HEK293 (cell line): ENCODE data around the gene RSRP1.

ENCODE experiments used
- CTCF ChIA-PET: fragments of 350-600 bp; formaldehyde crosslinking; extraction: SDS; loops from one replicate; lab custom pipeline; 2021; ENCODE audit warnings: antibody characterized with exemption; lab: Yijun Ruan, JAX
- POLR2A ChIA-PET: fragments of 300-600 bp; formaldehyde crosslinking; extraction: SDS; loops from one replicate; lab custom pipeline; 2020; ENCODE audit warnings: antibody characterized with exemption, inconsistent platforms; lab: Yijun Ruan, JAX
- H3K27ac ChIP-seq: fragments of 200-500 bp; sonication (Bioruptor generic); 2 replicates; pipeline ENCODE4 v1.5.1; 2014; ENCODE audit warnings: low read depth, low read length, control low read depth, inconsistent platforms; ENCODE audit errors: extremely low read depth
- H3K36me3 ChIP-seq, 2 experiments: fragments of 200-500 bp in 1 of 2; sonication (Bioruptor generic) in 1 of 2; 1 replicate in 1 of 2; 2 replicates in 1 of 2; pipeline ENCODE4 v1.5.1; 2014 to 2017; ENCODE audit warnings: inconsistent platforms in 2 of 2, low read length in 2 of 2; ENCODE audit not compliant: control insufficient read depth in 2 of 2, insufficient read depth in 1 of 2
- H3K4me1 ChIP-seq: fragments of 200-500 bp; sonication (Bioruptor generic); 2 replicates; pipeline ENCODE4 v1.5.1; 2014; ENCODE audit warnings: mild to moderate bottlenecking, low read length, inconsistent platforms; ENCODE audit not compliant: control insufficient read depth, insufficient read depth
- H3K4me3 ChIP-seq: 2 replicates; pipeline ENCODE4 v1.5.1; 2011; ENCODE audit warnings: low read depth, mild to moderate bottlenecking, control low read depth, low read length, moderate library complexity
- H3K9me3 ChIP-seq: fragments of 200-500 bp; sonication (Bioruptor generic); 2 replicates; pipeline ENCODE4 v1.5.1; 2014; ENCODE audit warnings: low read depth, low read length, inconsistent platforms; ENCODE audit not compliant: control insufficient read depth, insufficient read depth
- GLIS1 ChIP-seq: fragments of 450-650 bp; formaldehyde crosslinking; IDR thresholded peaks from 2 replicates; pipeline ENCODE4 v1.5.1; 2016; ENCODE audit warnings: missing biosample characterization, missing genetic modification characterization
- HOXD13 ChIP-seq: sonication (generic); formaldehyde crosslinking; IDR thresholded peaks from 2 replicates; pipeline ENCODE4 v1.8.0; 2022; ENCODE audit warnings: missing genetic modification reagents, borderline replicate concordance
- REST ChIP-seq: fragments of 450-650 bp; formaldehyde crosslinking; IDR thresholded peaks from 2 replicates; pipeline ENCODE4 v1.5.1; 2016; ENCODE audit warnings: missing biosample characterization, missing genetic modification characterization
- SCRT1 ChIP-seq: fragments of 450-650 bp; formaldehyde crosslinking; IDR thresholded peaks from 2 replicates; pipeline ENCODE4 v1.5.1; 2016; ENCODE audit warnings: missing biosample characterization, missing genetic modification characterization, borderline replicate concordance
- SP2 ChIP-seq: fragments of 450-650 bp; formaldehyde crosslinking; IDR thresholded peaks from 2 replicates; pipeline ENCODE4 v1.5.1; 2016; ENCODE audit warnings: missing biosample characterization, missing genetic modification characterization
- WT1 ChIP-seq: fragments of 450-650 bp; formaldehyde crosslinking; IDR thresholded peaks from 2 replicates; pipeline ENCODE4 v1.5.1; 2016; ENCODE audit warnings: missing biosample characterization, missing genetic modification characterization
- ZIC2 ChIP-seq: fragments of 450-650 bp; formaldehyde crosslinking; IDR thresholded peaks from 2 replicates; pipeline ENCODE4 v1.5.1; 2016; ENCODE audit warnings: missing biosample characterization, missing genetic modification characterization
- ZNF292 ChIP-seq: fragments of 450-650 bp; formaldehyde crosslinking; IDR thresholded peaks from 2 replicates; pipeline ENCODE4 v1.5.1; 2016; ENCODE audit warnings: low read depth, missing biosample characterization, missing genetic modification characterization, borderline replicate concordance
- ZNF366 ChIP-seq: fragments of 450-650 bp; formaldehyde crosslinking; conservative IDR thresholded peaks from 2 replicates; pipeline ENCODE4 v1.5.1; 2016; ENCODE audit warnings: missing biosample characterization, missing genetic modification characterization
- ZNF423 ChIP-seq: fragments of 450-650 bp; formaldehyde crosslinking; IDR thresholded peaks from 2 replicates; pipeline ENCODE4 v1.5.1; 2016; ENCODE audit warnings: missing biosample characterization, missing genetic modification characterization
- ZNF426 ChIP-seq: fragments of 450-650 bp; formaldehyde crosslinking; IDR thresholded peaks from 2 replicates; pipeline ENCODE4 v1.5.1; 2017; ENCODE audit warnings: missing biosample characterization, missing genetic modification characterization, mild to moderate bottlenecking, inconsistent platforms, moderate library complexity
- ZNF433 ChIP-seq: fragments of 450-650 bp; formaldehyde crosslinking; IDR thresholded peaks from 2 replicates; pipeline ENCODE4 v1.5.1; 2016; ENCODE audit warnings: missing biosample characterization, missing genetic modification characterization, low read depth
- ZNF510 ChIP-seq: fragments of 450-650 bp; formaldehyde crosslinking; IDR thresholded peaks from 2 replicates; pipeline ENCODE4 v1.5.1; 2018; ENCODE audit warnings: mild to moderate bottlenecking, missing genetic modification characterization, missing biosample characterization; ENCODE audit not compliant: insufficient replicate concordance
- ZNF518A ChIP-seq: fragments of 450-650 bp; formaldehyde crosslinking; conservative IDR thresholded peaks from 2 replicates; pipeline ENCODE4 v1.5.1; 2016; ENCODE audit warnings: low read depth, missing biosample characterization, missing genetic modification characterization
- ZNF600 ChIP-seq: fragments of 450-650 bp; formaldehyde crosslinking; IDR thresholded peaks from 2 replicates; pipeline ENCODE4 v1.5.1; 2016; ENCODE audit warnings: missing biosample characterization, missing genetic modification characterization
- ZNF707 ChIP-seq: fragments of 450-650 bp; formaldehyde crosslinking; IDR thresholded peaks from 2 replicates; pipeline ENCODE4 v1.5.1; 2016; ENCODE audit warnings: missing biosample characterization, missing genetic modification characterization
- ZNF843 ChIP-seq: fragments of 450-650 bp; formaldehyde crosslinking; IDR thresholded peaks from 2 replicates; pipeline ENCODE4 v1.5.1; 2016; ENCODE audit warnings: missing biosample characterization, missing genetic modification characterization
- ZXDB ChIP-seq: fragments of 450-650 bp; formaldehyde crosslinking; IDR thresholded peaks from 2 replicates; pipeline ENCODE4 v1.5.1; 2016; ENCODE audit warnings: missing biosample characterization, missing genetic modification characterization

The RSRP1 gene

DNA sequence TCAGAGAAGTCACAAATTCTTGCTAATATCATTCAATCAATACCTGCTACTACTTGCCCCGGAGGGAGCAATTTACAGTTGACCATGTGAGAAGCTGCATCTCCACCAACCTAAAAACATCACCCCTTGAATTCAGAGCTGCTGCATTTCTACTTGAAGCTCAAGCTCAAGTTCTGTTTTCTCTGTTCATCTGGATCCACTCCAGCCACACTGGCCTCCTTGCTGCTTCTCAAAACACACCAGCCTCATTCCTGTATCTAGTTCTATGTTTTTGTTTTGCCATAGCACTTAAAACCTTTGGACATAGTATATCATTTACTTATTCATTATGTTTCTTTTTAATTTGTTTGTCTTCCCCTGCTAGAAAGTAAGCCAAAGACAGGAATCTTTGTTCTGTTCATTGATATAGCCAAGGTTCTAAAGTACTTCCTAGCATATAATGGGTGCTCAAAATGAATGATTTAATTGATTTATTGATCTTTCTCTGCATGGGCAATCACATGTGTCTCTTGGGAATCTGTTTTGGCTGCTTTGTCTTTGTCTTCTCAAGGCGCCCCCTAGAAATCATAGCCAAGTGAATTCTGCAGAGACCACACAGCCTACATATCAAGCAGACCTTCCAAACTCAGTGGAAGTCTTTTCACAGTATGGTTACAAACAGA, 38.6 kb downstream of the RSRP1 start:
- H3K4me1 ChIP-seq = no peaks in the 10 kb centered on the region
- no peak for TF ChIP-seq ZNF433 (tag by site-specific recombination)
- TF ChIP-seq, all 188 proteins: peak for 0
- ChIA-PET CTCF (interaction anchor here (1.5 kb wide), 1 partner anchor 276 kb away, joined by 3 read pairs; no protein-coding TSS in a partner anchor), POLR2A (no interaction called here)
- Histone ChIP-seq H3K36me3 (no peaks in the 10 kb centered on the region), H3K9me3 (no peaks in the 10 kb centered on the region), H3K27ac (no peak overlapping the region), H3K4me3 (no peak overlapping the region)

DNA sequence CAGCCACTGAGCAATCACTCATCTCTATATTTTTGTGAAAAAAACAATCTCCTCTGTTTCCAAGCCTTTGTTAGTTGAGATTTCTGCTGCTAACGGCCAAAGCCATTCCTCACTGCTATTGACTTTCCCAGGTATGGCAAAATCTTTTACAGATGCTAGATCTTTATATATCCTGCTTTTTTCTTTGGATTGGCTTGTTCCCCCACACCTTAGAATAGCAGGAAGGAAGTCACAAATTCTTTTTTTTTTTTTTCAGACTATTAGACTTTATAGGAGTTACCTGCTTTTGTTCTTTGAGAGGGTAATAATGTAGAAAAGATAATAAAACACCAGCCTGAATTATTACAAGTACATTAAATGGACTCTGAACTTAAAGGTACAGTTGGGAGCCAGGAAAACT, 39.2 kb downstream of the RSRP1 start:
- no peaks in the 10 kb centered on the region for H3K9me3 ChIP-seq
- H3K36me3 ChIP-seq = no peaks in the 10 kb centered on the region
- no peak overlapping the region for H3K4me3 ChIP-seq
- no peaks in the 10 kb centered on the region for H3K4me1 ChIP-seq
- POLR2A ChIA-PET = no interaction called here
- TF ChIP-seq ZNF843 (tag by site-specific recombination) (no peak), ZNF600 (tag by site-specific recombination) (no peak), ZNF366 (no peak), GLIS1 (tag by site-specific recombination) (no peak), ZNF707 (tag by site-specific recombination) (no peak), ZNF423 (no peak), ZNF426 (no peak), ZNF518A (tag by site-specific recombination) (no peak), WT1 (no peak), REST (tag by site-specific recombination) (no peak), ZNF292 (tag by site-specific recombination) (no peak)
- TF ChIP-seq, all 188 proteins: peak for 0
- no peak overlapping the region for H3K27ac ChIP-seq
- CTCF ChIA-PET = interaction anchor here (1.5 kb wide), 1 partner anchor 275 kb away, joined by 3 read pairs; no protein-coding TSS in a partner anchor

GRCh38 chr1:25206201-25206600, 41.1 kb downstream of the RSRP1 start:
- Histone ChIP-seq H3K36me3 (no peaks in the 10 kb centered on the region), H3K4me3 (no peak overlapping the region)
- POLR2A ChIA-PET = interaction anchor here (1.4 kb wide), 1 partner anchor 26 kb away, joined by 4 read pairs; the partner anchor contains the start of gene SYF2
- TF ChIP-seq SCRT1 (tag by site-specific recombination) = no peak
- no peak for TF ChIP-seq HOXD13 (CRISPR knock-in tag)
- TF ChIP-seq ZNF510 (tag by site-specific recombination) = no peak
- no peak for TF ChIP-seq ZIC2
- no peak for TF ChIP-seq ZXDB
- TF ChIP-seq SP2 (tag by site-specific recombination) = no peak
- TF ChIP-seq, all 188 proteins: peak for 0
- no peaks in the 10 kb centered on the region for H3K4me1 ChIP-seq
- CTCF ChIA-PET = interaction anchor here (0.6 to 4.5 kb wide), 14 partner anchors 9 to 754 kb away, joined by 3 to 17 read pairs (median 5); no protein-coding TSS in a partner anchor
- no peaks in the 10 kb centered on the region for H3K9me3 ChIP-seq
- no peak overlapping the region for H3K27ac ChIP-seq
